OCI-M2 (cell line): ENCODE data around the gene EPB41L2.

Experiments
- DNase-seq: peaks from one replicate; lab custom pipeline; 2025; ENCODE audit not compliant: unreplicated experiment; lab: John Stamatoyannopoulos, UW

Gene EPB41L2

GRCh38 chr6:130873746-130874145, 189.3 kb downstream of the EPB41L2 start:
- no peak for DNase-seq

DNA sequence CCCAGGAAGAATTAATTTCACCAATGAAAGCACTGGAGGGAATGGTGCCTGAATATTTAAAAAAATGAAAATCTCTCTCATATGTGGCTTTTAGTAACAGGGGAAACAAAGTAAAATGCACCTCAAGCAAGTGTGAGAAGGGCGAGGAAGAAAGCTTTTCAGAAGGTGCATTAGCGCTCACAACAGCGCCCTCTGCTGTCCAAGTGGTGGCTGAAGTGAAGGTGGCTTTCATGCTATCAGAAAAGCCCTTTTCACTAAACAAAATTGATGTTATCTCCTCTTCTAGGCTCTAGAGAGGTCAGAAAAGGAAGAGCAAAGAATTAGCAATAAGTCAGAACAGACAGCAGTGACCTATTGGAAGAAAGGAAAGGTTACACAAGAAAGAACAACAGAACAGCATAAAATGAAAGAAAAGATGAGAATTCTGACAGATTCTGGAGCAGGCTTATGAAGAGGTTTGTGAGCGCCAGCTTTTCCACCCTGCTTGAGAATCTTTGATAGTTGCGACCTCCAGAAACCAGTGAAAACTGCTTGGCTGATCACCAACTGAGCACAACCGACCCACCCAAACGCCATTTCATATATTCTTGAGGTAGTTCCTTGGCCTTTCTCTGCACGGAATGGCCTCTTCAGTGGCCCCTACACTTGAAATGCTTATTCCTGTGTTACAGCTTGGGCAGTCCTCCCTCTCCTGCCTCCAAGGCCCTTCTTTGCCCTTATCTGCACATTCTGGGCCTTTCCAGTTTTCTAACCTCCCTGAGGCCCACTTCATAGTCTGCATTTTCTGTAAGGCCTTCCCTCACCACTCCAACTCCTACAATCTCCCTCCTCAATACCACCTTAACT, 190.6 kb downstream of the EPB41L2 start:
- no peak for DNase-seq

DNA sequence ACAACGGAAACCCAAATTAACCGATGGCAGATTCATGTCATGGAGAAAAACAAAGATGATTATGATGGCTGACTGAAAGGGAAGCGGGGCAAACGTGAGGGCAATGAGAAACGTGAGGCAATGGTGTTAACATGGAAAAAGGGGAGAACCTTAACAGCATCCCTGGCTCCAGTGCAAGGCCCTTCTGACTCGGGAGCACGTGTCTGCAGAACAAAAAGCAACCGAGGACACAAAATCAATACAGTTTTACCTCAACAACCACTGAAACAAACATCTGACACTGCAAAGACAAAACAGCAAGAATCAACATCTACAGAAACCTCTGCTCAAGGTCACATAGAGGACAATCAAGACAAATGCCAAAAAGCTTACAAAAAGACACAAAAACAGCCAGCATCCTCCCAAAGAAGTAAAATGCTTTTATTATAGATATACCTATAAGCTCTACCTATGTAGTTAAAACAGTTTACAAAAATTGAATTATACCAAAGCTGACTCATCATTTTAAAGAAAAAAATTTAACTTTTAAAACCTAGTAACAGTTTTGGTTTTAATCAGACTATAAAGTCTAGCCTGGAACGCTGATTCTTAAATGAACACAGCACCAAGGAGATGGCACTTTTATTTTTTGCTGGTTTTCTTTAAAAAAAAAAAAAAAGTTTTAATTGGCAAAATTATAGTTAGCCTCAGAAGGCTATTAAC, 192.7 kb downstream of the EPB41L2 start:
- no peak for DNase-seq

DNA sequence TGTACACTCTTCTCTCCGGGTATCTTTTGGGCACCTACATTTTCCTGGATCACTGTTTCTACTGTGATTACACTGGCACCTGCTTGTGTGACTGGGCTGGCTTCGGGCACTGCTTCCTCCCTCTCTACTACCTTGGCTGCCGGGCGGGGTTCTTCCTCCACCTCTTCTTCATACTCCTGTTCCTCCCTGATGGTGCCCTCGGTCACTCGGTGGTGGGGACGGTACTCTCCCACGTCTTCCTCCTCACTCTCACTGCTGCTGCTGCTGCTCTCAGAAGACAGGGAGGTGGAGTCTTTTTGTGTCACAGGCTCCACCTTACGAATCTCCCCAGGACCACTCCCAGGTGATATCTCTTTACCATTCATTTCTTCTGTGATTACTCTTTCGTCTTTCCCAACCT, 193.4 kb downstream of the EPB41L2 start:
- no peak for DNase-seq

DNA sequence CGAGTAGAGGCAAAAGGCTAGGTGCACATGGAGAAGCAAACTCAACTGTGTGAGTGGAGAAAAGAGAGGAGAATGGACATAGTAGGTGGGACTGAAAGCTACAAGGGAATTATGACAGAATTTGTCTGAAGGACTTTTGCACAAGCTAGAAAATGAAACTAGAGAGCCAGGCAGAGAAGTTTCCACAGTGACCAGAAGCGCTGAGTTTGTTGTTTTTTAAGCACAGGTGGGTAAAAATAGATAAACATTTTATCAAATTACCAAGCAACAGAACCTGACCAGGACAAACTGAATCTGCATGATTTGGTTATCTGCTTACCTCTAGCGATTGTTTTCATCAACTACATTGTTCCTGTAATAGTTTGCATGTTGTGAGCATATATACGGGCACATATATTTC, 197.3 kb downstream of the EPB41L2 start:
- DNase-seq = no peak

DNA sequence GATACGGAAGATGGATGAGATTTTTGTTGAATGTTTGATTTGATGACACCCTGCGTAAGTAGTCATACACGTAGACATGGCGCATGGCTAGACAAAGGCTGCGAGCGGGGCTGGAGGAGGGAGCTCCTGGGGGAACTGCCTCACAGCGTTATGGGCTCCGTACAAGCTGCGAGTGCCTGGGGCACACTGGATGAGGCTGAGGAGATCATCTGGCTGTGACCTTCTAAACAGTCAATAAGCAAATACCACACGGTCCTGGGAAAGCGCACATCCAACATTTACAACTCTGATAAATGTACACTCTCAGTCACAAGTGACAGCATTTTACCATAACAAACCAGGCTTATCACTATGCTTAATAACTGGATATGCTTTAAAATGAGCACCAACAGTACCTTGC, 198.7 kb downstream of the EPB41L2 start:
- DNase-seq = no peak

GRCh38 chr6:130863415-130864230, 199.4 kb downstream of the EPB41L2 start:
- DNase-seq = no peak

DNA sequence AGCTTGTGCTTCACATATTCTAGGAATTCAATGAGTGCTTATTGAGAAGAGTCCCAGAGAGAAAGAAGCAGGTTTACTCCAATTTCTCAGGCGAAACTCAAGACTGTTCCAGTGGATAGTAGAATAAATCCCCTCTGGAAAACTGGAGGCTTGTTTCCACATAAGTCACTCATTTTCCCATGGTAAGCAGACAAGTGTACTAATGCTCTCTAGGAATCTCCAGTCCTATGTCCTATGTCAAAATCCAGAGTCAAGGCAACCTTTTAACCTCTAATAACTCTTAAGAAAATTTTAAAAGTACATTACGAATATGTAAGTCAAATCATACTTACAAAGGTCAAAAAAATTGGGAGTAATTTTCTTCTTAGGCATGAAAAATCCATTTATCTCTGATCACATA, 200.7 kb downstream of the EPB41L2 start:
- no peak for DNase-seq

DNA sequence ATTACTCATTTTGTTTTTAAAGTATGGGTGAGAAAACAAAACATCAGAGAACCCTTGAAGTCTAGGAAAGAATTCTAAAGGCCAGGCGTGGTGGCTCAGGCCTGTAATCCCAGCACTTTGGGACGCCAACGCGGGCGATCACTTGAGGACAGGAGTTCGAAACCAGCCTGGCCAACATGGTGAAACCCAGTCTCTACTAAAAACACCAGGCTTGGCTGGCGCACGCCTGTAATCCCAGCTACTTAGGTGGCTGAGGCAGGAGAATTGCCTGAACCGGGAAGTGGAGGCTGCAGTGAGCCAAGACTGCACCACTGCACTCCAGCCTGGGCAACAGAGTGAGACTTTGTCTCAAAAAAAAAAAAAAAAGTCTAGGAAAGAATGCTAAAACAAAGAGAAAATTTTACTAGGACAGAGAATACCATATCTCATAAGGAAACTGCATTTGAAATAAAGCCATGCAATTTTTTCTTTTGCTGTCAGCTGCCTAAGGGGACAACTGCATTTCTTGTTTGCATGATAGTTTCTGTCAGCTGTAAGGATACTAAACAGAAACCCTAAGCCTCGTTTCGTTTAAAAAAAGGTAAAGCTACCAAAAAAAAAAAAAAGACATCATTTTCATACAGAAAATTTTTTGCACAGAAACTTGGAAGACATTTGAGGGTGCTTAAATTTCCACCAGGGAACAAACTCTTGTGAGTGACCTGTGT, 203.7 kb downstream of the EPB41L2 start:
- no peak for DNase-seq

GRCh38 chr6:130858498-130859160, 204.4 kb downstream of the EPB41L2 start:
- no peak for DNase-seq

DNA sequence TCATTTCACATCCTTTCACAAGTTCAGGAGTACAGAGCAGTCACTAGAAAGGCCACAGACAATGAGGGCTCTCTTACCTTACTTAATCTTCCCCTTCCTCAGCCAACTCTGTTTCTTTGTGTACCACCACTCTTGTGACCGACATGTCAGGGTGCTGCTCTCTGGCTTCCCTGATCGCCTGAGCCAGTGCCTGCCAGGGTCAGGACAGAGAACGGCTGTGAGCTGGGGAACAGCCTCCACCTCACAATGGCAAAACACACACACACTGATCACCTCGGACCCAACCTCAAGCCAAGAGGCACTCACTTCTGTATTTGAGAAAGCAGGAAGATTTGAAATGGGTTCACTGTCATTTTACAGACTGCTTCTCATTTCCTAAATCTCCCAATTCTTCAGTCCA, 205.0 kb downstream of the EPB41L2 start:
- no peak for DNase-seq

GRCh38 chr6:130853555-130854183, 209.4 kb downstream of the EPB41L2 start:
- DNase-seq = no peak

- DNase-seq = no peak
Observed at GRCh38 chr6:130852844-130853554, 210.0 kb downstream of the EPB41L2 start.

GRCh38 chr6:130851026-130851425, 212.0 kb downstream of the EPB41L2 start:
- DNase-seq = no peak

DNA sequence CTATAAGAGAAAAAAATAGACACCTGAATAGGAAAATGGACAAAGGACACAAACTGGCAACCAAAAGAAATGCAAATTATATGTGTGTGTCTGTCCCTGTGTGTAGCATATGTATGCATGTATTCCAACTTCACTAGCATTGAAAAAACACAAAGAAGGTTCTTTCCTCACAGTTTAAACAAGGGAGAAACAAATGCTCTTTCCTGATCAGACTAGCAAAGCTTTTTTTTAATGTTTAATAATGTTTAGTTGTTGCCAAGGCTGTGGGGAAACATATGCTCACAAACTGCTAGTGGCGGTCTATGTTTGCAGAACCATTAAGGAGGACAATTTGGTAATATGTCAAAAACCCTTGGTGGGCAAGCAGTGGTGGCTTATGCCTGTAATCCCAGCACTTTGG, 213.5 kb downstream of the EPB41L2 start:
- no peak for DNase-seq

DNA sequence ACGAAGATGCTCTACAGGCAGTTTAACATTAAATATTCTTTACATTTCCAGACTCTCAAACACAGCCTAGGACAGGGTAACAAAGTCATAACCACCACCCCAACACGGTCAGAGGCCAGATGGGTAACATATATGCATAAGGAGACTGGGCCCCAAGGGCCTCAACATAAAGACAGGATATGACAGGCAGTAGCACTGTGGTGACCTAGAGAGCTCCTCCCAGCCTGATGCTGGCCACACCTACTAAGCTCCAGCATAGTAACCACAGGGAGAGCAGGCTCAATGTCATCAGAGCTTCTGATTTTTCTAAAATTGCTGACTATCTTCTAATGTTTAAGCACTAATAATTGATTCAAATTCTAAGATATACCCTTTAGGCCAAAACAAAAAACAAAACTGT, 214.1 kb downstream of the EPB41L2 start:
- no peak for DNase-seq

- DNase-seq = no peak
Observed at GRCh38 chr6:130847001-130847910, 215.8 kb downstream of the EPB41L2 start.

DNA sequence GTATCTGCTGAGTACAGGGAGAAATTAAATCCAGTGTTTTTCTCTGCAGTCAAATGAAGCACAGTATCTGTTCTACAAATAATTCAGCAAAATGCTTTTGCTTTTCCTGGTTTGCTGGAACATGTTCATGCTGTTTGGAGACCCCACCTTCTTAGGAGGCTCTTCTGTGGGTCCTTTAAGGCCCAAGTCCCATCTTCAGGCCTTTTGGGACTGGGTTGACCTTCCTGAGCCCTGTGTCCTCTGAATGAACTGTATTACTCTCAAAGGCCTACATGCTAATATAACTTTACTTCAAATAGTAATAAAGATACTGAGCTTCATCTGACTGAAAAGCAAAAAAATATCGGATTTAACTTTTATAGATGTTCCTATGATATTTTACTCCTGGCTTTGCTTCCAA, 216.5 kb downstream of the EPB41L2 start:
- no peak for DNase-seq
